WTC11 (cell line): ENCODE data around the gene OR51S1. TPM values are rescaled to one million over a fixed set of nuclear protein-coding genes. Genes with fewer than 3 reads are reported as not detected.
"Not testable (repeated sequence)": the region's sequence is repeated elsewhere in the genome, so short reads cannot be mapped to it uniquely, and the experiment has no call there.

Experiments
- ATAC-seq: fragments of 200-7000 bp; cut with Tn5 transposase; 2 replicates; pipeline ENCODE4 v1.10.0; 2021; ENCODE audit warnings: mild to moderate bottlenecking, moderate library complexity
- CTCF ChIA-PET: fragments of 300-600 bp; sonication (Branson Sonifier 250); formaldehyde crosslinking; loops from one replicate; lab custom pipeline; 2021; ENCODE audit warnings: antibody characterized with exemption; lab: Charles Lee
- POLR2A ChIA-PET: fragments of 350-600 bp; sonication (Branson Sonifier 250); formaldehyde crosslinking; loops from one replicate; lab custom pipeline; 2021; ENCODE audit warnings: antibody characterized with exemption; lab: Charles Lee
- DNase-seq: peaks from one replicate; pipeline ENCODE4 v3.0.0; 2021; ENCODE audit warnings: low spot score
- H3K27ac Mint-ChIP-seq: 2 replicates; pipeline ENCODE4 v1.8.0; 2021; ENCODE audit warnings: mixed read lengths
- H3K27me3 Mint-ChIP-seq: 2 replicates; pipeline ENCODE4 v1.8.0; 2021; ENCODE audit warnings: low read depth, mild to moderate bottlenecking, moderate library complexity, mixed read lengths
- H3K36me3 Mint-ChIP-seq: 2 replicates; pipeline ENCODE4 v1.8.0; 2021; ENCODE audit warnings: mixed read lengths
- H3K4me1 Mint-ChIP-seq: 2 replicates; pipeline ENCODE4 v1.8.0; 2022; ENCODE audit warnings: mixed read lengths
- H3K4me3 Mint-ChIP-seq: 2 replicates; pipeline ENCODE4 v1.8.0; 2021; ENCODE audit warnings: mild to moderate bottlenecking, moderate library complexity, mixed read lengths
- H3K9me3 Mint-ChIP-seq: 2 replicates; pipeline ENCODE4 v1.8.0; 2021; ENCODE audit warnings: mixed read lengths
- ATF1 ChIP-seq: sonication (generic); formaldehyde crosslinking; IDR thresholded peaks from 2 replicates; pipeline ENCODE4 v1.8.1; 2023; ENCODE audit warnings: mild to moderate bottlenecking, moderate library complexity, missing genetic modification reagents
- ELF4 ChIP-seq: sonication (generic); formaldehyde crosslinking; IDR thresholded peaks from 2 replicates; pipeline ENCODE4 v1.8.1; 2022; ENCODE audit warnings: low read depth, mild to moderate bottlenecking, moderate library complexity, missing genetic modification reagents
- EMX1 ChIP-seq: fragments of 250-450 bp; sonication (Bioruptor Pico); IDR thresholded peaks from 2 replicates; pipeline ENCODE4 v1.8.0; 2021; ENCODE audit warnings: mild to moderate bottlenecking
- ETV6 ChIP-seq: sonication (generic); formaldehyde crosslinking; IDR thresholded peaks from 2 replicates; pipeline ENCODE4 v1.8.1; 2022; ENCODE audit warnings: mild to moderate bottlenecking, missing genetic modification reagents
- FOXK1 ChIP-seq: sonication (generic); formaldehyde crosslinking; IDR thresholded peaks from 2 replicates; pipeline ENCODE4 v1.8.0; 2022; ENCODE audit warnings: mild to moderate bottlenecking, moderate library complexity, missing genetic modification reagents
- GABPB1 ChIP-seq: sonication (generic); formaldehyde crosslinking; IDR thresholded peaks from 2 replicates; pipeline ENCODE4 v1.8.1; 2023; ENCODE audit warnings: mild to moderate bottlenecking, missing genetic modification reagents
- GTF2I ChIP-seq: fragments of 250-450 bp; sonication (Bioruptor Pico); conservative IDR thresholded peaks from 2 replicates; pipeline ENCODE4 v1.4.0; 2021; ENCODE audit warnings: mild to moderate bottlenecking
- JAZF1 ChIP-seq: fragments of 250-450 bp; sonication (Bioruptor Pico); IDR thresholded peaks from 2 replicates; pipeline ENCODE4 v1.9.0; 2021; ENCODE audit warnings: moderate library complexity, mild to moderate bottlenecking, inconsistent platforms
- OVOL2 ChIP-seq: fragments of 250-450 bp; sonication (Bioruptor Pico); IDR thresholded peaks from 2 replicates; pipeline ENCODE4 v1.9.0; 2021; ENCODE audit warnings: mild to moderate bottlenecking, borderline replicate concordance
- RORB ChIP-seq: fragments of 250-450 bp; sonication (Bioruptor Pico); IDR thresholded peaks from 2 replicates; pipeline ENCODE4 v1.9.0; 2021; ENCODE audit warnings: mild to moderate bottlenecking
- TEAD1 ChIP-seq: sonication (generic); formaldehyde crosslinking; IDR thresholded peaks from 2 replicates; pipeline ENCODE4 v1.8.0; 2022; ENCODE audit warnings: mild to moderate bottlenecking, missing genetic modification reagents
- TP53 ChIP-seq: sonication (generic); formaldehyde crosslinking; IDR thresholded peaks from 2 replicates; pipeline ENCODE4 v1.8.1; 2023; ENCODE audit warnings: mild to moderate bottlenecking, missing genetic modification reagents
- ZNF138 ChIP-seq: sonication (generic); formaldehyde crosslinking; conservative IDR thresholded peaks from 2 replicates; pipeline ENCODE4 v1.8.1; 2022; ENCODE audit warnings: mild to moderate bottlenecking, moderate library complexity, missing genetic modification reagents
- ZNF416 ChIP-seq: fragments of 250-450 bp; sonication (Bioruptor Pico); IDR thresholded peaks from 2 replicates; pipeline ENCODE4 v1.9.0; 2021; ENCODE audit warnings: mild to moderate bottlenecking, inconsistent platforms
- ZNF423 ChIP-seq: fragments of 250-450 bp; sonication (Bioruptor Pico); IDR thresholded peaks from 2 replicates; pipeline ENCODE4 v2.1.2; 2022; ENCODE audit warnings: mild to moderate bottlenecking, moderate library complexity
- total RNA-seq: library from RNA; stranded (reverse); gene quantifications from 3 replicates; pipeline ENCODE4 v1.2.3, GENCODE V29; 2021
- TF ChIP-seq, protein P1 (sequence below): sonication (generic); formaldehyde crosslinking; IDR thresholded peaks from 2 replicates; pipeline ENCODE4 v1.8.1; 2023; ENCODE audit warnings: mild to moderate bottlenecking, missing genetic modification reagents, moderate library complexity
- TF ChIP-seq, protein P2 (sequence below): fragments of 250-450 bp; sonication (Bioruptor Pico); conservative IDR thresholded peaks from 2 replicates; pipeline ENCODE4 v1.9.0; 2021; ENCODE audit warnings: mild to moderate bottlenecking
- TF ChIP-seq, protein P3 (sequence below): sonication (generic); formaldehyde crosslinking; IDR thresholded peaks from 2 replicates; pipeline ENCODE4 v1.8.1; 2022; ENCODE audit warnings: low read depth, mild to moderate bottlenecking, moderate library complexity, missing genetic modification reagents, borderline replicate concordance
- TF ChIP-seq, protein P4 (sequence below): sonication (generic); formaldehyde crosslinking; IDR thresholded peaks from 2 replicates; pipeline ENCODE4 v1.8.1; 2023; ENCODE audit warnings: mild to moderate bottlenecking, missing genetic modification reagents
- TF ChIP-seq, protein P5 (sequence below): sonication (generic); formaldehyde crosslinking; IDR thresholded peaks from 2 replicates; pipeline ENCODE4 v1.8.1; 2022; ENCODE audit warnings: mild to moderate bottlenecking, missing genetic modification reagents, moderate library complexity, borderline replicate concordance

Gene OR51S1
- total RNA-seq, 1 experiment from 2014 or later = not detected

DNA sequence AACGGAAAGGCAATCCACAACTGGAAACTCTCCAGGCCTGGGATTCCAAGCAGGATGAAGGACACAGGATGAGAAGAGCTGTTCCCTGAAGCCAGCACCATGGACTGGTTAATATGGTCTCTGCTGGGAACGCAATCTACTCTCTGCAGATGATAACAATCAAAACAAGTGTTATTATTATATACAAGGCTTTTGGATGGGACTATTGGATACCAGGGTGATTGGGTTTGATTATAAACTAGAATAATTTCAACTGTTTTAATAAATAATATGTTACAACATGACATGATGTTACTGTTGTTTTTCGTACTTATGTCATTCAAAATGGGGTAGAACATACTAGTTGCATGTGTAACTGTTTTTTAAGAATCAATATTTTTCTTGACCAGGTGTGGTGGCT lies 44.7 kb downstream of the OR51S1 start, which contains the start of gene OR52R1:
Gene OR52R1 (minus strand): TSS at position 101 of the 400 bp plus-strand sequence. CDS start 0 bp downstream, at position 101.
- DNase-seq (no peak), ATAC-seq (no peak)
- Mint-ChIP-seq H3K36me3 (no peaks in the 10 kb centered on the region), H3K4me3 (no peak within 1 kb of the TSS), H3K27ac (no peak within 1 kb of the TSS), H3K9me3 (no peaks in the 10 kb centered on the region), H3K27me3 (peaks cover 4% of the 10 kb centered on the region; the same call in 1 of the 2 replicates), H3K4me1 (no peaks in the 10 kb centered on the region)
- POLR2A ChIA-PET = no interaction called here
- TF ChIP-seq ZNF416 (CRISPR knock-in tag) (no peak), GTF2I (CRISPR knock-in tag) (no peak), RORB (no peak), GABPB1 (CRISPR knock-in tag) (no peak), FOXK1 (CRISPR knock-in tag) (no peak), ETV6 (CRISPR knock-in tag) (no peak), EMX1 (CRISPR knock-in tag) (no peak), JAZF1 (CRISPR knock-in tag) (no peak), TEAD1 (CRISPR knock-in tag) (no peak), ZNF423 (no peak), ELF4 (CRISPR knock-in tag) (no peak), OVOL2 (no peak), ZNF138 (CRISPR knock-in tag) (no peak), ATF1 (CRISPR knock-in tag) (no peak), TP53 (no peak)
- TF ChIP-seq, protein P1, sequence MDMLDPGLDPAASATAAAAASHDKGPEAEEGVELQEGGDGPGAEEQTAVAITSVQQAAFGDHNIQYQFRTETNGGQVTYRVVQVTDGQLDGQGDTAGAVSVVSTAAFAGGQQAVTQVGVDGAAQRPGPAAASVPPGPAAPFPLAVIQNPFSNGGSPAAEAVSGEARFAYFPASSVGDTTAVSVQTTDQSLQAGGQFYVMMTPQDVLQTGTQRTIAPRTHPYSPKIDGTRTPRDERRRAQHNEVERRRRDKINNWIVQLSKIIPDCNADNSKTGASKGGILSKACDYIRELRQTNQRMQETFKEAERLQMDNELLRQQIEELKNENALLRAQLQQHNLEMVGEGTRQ (CRISPR knock-in tag) = no peak
- TF ChIP-seq, protein P2, sequence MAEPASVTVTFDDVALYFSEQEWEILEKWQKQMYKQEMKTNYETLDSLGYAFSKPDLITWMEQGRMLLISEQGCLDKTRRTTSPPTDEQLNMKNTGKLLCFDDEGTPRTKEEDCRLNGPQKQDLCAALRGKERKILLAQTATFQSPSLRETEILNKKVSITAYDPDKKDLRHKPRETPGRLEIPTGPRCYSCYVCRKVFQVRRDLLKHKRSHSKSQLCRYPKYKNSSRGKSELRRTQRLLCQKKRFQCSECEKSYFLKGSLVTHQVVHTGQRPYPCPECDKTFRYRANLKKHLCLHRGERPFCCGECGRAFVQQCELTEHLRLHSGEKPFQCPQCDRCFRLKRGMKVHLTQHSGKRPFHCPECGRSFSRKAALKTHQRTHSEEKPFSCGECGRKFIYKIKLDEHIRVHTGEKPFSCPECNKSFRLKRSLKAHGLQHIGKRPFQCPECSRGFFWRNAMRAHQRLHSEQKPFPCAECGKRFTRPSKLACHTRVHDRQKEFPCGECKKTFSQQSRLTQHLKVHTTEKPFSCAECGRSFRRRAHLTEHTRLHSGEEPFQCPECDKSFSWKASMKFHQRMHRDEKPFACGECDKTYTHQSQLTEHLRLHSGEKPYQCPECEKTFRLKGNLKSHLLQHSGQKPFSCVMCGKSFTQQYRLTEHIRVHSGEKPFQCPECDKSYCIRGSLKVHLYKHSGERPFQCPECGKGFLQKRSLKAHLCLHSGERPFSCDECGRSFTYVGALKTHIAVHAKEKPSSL (CRISPR knock-in tag) = no peak
- TF ChIP-seq, protein P3, sequence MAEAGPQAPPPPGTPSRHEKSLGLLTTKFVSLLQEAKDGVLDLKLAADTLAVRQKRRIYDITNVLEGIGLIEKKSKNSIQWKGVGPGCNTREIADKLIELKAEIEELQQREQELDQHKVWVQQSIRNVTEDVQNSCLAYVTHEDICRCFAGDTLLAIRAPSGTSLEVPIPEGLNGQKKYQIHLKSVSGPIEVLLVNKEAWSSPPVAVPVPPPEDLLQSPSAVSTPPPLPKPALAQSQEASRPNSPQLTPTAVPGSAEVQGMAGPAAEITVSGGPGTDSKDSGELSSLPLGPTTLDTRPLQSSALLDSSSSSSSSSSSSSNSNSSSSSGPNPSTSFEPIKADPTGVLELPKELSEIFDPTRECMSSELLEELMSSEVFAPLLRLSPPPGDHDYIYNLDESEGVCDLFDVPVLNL = no peak
- TF ChIP-seq, protein P4, sequence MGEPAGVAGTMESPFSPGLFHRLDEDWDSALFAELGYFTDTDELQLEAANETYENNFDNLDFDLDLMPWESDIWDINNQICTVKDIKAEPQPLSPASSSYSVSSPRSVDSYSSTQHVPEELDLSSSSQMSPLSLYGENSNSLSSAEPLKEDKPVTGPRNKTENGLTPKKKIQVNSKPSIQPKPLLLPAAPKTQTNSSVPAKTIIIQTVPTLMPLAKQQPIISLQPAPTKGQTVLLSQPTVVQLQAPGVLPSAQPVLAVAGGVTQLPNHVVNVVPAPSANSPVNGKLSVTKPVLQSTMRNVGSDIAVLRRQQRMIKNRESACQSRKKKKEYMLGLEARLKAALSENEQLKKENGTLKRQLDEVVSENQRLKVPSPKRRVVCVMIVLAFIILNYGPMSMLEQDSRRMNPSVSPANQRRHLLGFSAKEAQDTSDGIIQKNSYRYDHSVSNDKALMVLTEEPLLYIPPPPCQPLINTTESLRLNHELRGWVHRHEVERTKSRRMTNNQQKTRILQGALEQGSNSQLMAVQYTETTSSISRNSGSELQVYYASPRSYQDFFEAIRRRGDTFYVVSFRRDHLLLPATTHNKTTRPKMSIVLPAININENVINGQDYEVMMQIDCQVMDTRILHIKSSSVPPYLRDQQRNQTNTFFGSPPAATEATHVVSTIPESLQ (CRISPR knock-in tag) = no peak
- TF ChIP-seq, protein P5, sequence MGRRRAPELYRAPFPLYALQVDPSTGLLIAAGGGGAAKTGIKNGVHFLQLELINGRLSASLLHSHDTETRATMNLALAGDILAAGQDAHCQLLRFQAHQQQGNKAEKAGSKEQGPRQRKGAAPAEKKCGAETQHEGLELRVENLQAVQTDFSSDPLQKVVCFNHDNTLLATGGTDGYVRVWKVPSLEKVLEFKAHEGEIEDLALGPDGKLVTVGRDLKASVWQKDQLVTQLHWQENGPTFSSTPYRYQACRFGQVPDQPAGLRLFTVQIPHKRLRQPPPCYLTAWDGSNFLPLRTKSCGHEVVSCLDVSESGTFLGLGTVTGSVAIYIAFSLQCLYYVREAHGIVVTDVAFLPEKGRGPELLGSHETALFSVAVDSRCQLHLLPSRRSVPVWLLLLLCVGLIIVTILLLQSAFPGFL = no peak
- CTCF ChIA-PET = no interaction called here

DNA sequence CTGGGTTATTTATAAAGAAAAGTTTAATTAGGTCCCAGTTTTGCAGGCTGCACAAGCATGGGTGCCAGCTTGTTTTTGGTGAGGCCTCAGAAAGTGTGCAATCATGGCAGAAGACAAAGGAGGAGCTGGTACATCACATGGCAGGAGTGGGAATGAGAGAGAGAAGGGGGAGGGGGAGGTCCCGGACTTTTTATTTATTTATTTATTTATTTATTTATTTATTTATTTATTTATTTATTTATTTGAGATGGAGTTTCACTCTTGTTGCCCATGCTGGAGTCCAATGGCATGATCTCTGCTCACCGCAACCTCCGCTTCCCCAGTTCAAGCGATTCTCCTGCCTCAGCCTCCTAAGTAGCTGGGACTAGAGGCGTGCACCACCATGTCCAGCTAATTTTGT lies 47.7 kb downstream of the OR51S1 start:
- H3K9me3 Mint-ChIP-seq = not testable (repeated sequence)

More for the DNA sequence above, 47.7 kb downstream of the OR51S1 start:
- ATAC-seq, H3K36me3 Mint-ChIP-seq, H3K4me1 Mint-ChIP-seq, H3K4me3 Mint-ChIP-seq, CTCF ChIA-PET, H3K27me3 Mint-ChIP-seq, POLR2A ChIA-PET, H3K27ac Mint-ChIP-seq, DNase-seq: not testable (repeated sequence)
